SK-N-SH treated with all-trans-retinoic acid at 6 μM for 48 hours (cell line): ENCODE data around the gene HRK.

Experiments used
- ATAC-seq: fragments of 200-7000 bp; cut with Tn5 transposase; 3 replicates; pipeline ENCODE4 v1.9.1; 2020; ENCODE audit warnings: mild to moderate bottlenecking, moderate library complexity
- ARNTL ChIP-seq: fragments of 450-650 bp; formaldehyde crosslinking; IDR thresholded peaks from 2 replicates; pipeline ENCODE4 v1.5.0; 2020; ENCODE audit warnings: low read depth, mild to moderate bottlenecking, moderate library complexity, borderline replicate concordance
- BACH2 ChIP-seq: fragments of 250-450 bp; sonication (Bioruptor Pico); IDR thresholded peaks from 2 replicates; pipeline ENCODE4 v1.9.0; 2021; ENCODE audit warnings: mild to moderate bottlenecking, borderline replicate concordance
- CSRNP3 ChIP-seq: fragments of 250-450 bp; sonication (Bioruptor Pico); IDR thresholded peaks from 2 replicates; pipeline ENCODE4 v1.5.1; 2021; ENCODE audit warnings: mild to moderate bottlenecking, moderate library complexity
- ESRRG ChIP-seq: fragments of 250-450 bp; sonication (Bioruptor Pico); IDR thresholded peaks from 2 replicates; pipeline ENCODE4 v1.6.1; 2021; ENCODE audit warnings: mild to moderate bottlenecking
- GLIS3 ChIP-seq: fragments of 250-450 bp; sonication (Bioruptor Pico); IDR thresholded peaks from 2 replicates; pipeline ENCODE4 v1.5.0; 2020; ENCODE audit warnings: mild to moderate bottlenecking, moderate library complexity
- ISL1 ChIP-seq: fragments of 250-450 bp; sonication (Bioruptor Pico); IDR thresholded peaks from 2 replicates; pipeline ENCODE4 v2.1.2; 2022; ENCODE audit warnings: mild to moderate bottlenecking, moderate library complexity
- OSR1 ChIP-seq: fragments of 250-450 bp; sonication (Bioruptor Pico); IDR thresholded peaks from 2 replicates; pipeline ENCODE4 v1.8.0; 2022; ENCODE audit warnings: moderate library complexity, mild to moderate bottlenecking, inconsistent platforms
- POU6F1 ChIP-seq: fragments of 250-450 bp; sonication (Bioruptor Pico); IDR thresholded peaks from 2 replicates; pipeline ENCODE4 v1.8.0; 2021; ENCODE audit warnings: low read depth, mild to moderate bottlenecking, moderate library complexity, borderline replicate concordance
- PPARA ChIP-seq: fragments of 250-450 bp; sonication (Bioruptor Pico); IDR thresholded peaks from 2 replicates; pipeline ENCODE4 v1.5.0; 2020; ENCODE audit warnings: mild to moderate bottlenecking, borderline replicate concordance
- RARB ChIP-seq: fragments of 250-450 bp; sonication (Bioruptor Pico); IDR thresholded peaks from 2 replicates; pipeline ENCODE4 v1.8.0; 2021; ENCODE audit warnings: mild to moderate bottlenecking, moderate library complexity
- SNAI2 ChIP-seq: fragments of 250-450 bp; sonication (Bioruptor Pico); IDR thresholded peaks from 2 replicates; pipeline ENCODE4 v1.5.0; 2020; ENCODE audit warnings: mild to moderate bottlenecking, moderate library complexity
- TCF4 ChIP-seq: fragments of 250-450 bp; sonication (Bioruptor Pico); IDR thresholded peaks from 2 replicates; pipeline ENCODE4 v1.8.0; 2021; ENCODE audit warnings: mild to moderate bottlenecking, moderate library complexity, borderline replicate concordance
- TOX ChIP-seq: fragments of 250-450 bp; sonication (Bioruptor Pico); IDR thresholded peaks from 2 replicates; pipeline ENCODE4 v1.8.0; 2021; ENCODE audit warnings: mild to moderate bottlenecking, moderate library complexity, borderline replicate concordance
- ZC3H10 ChIP-seq: fragments of 250-450 bp; sonication (Bioruptor Pico); IDR thresholded peaks from 2 replicates; pipeline ENCODE4 v1.5.1; 2021; ENCODE audit warnings: mild to moderate bottlenecking, moderate library complexity
- ZFP30 ChIP-seq: fragments of 450-650 bp; formaldehyde crosslinking; IDR thresholded peaks from 2 replicates; pipeline ENCODE4 v1.5.0; 2022; ENCODE audit warnings: mild to moderate bottlenecking, moderate library complexity
- ZNF565 ChIP-seq: fragments of 450-650 bp; formaldehyde crosslinking; conservative IDR thresholded peaks from 2 replicates; pipeline ENCODE4 v1.5.0; 2020; ENCODE audit warnings: low read depth, mild to moderate bottlenecking, moderate library complexity
- ZNF70 ChIP-seq: fragments of 450-650 bp; formaldehyde crosslinking; IDR thresholded peaks from 2 replicates; pipeline ENCODE4 v1.5.0; 2020; ENCODE audit warnings: mild to moderate bottlenecking, moderate library complexity
- ZNF8 ChIP-seq: fragments of 450-650 bp; formaldehyde crosslinking; IDR thresholded peaks from 2 replicates; pipeline ENCODE4 v1.5.0; 2020; ENCODE audit warnings: mild to moderate bottlenecking, moderate library complexity
- TF ChIP-seq, protein P1 (sequence below): fragments of 250-450 bp; sonication (Bioruptor Pico); IDR thresholded peaks from 2 replicates; pipeline ENCODE4 v1.5.0; 2020; ENCODE audit warnings: mild to moderate bottlenecking, moderate library complexity
- TF ChIP-seq, protein P2 (sequence below): fragments of 250-450 bp; sonication (Bioruptor Pico); IDR thresholded peaks from 2 replicates; pipeline ENCODE4 v1.8.0; 2020; ENCODE audit warnings: mild to moderate bottlenecking, moderate library complexity, borderline replicate concordance
- TF ChIP-seq, protein P3 (sequence below): fragments of 250-450 bp; sonication (Bioruptor Pico); IDR thresholded peaks from 2 replicates; pipeline ENCODE4 v1.5.1; 2020; ENCODE audit warnings: low read depth, mild to moderate bottlenecking, moderate library complexity

HRK gene

GRCh38 chr12:116918464-116918863, 37.2 kb upstream of the HRK start:
- no peak for ATAC-seq
- TF ChIP-seq ZNF8 (no peak), POU6F1 (no peak), SNAI2 (CRISPR knock-in tag) (no peak), ISL1 (CRISPR knock-in tag) (no peak), BACH2 (CRISPR knock-in tag) (no peak), ARNTL (CRISPR knock-in tag) (no peak), OSR1 (CRISPR knock-in tag) (no peak), ESRRG (CRISPR knock-in tag) (no peak)
- TF ChIP-seq, protein P1, sequence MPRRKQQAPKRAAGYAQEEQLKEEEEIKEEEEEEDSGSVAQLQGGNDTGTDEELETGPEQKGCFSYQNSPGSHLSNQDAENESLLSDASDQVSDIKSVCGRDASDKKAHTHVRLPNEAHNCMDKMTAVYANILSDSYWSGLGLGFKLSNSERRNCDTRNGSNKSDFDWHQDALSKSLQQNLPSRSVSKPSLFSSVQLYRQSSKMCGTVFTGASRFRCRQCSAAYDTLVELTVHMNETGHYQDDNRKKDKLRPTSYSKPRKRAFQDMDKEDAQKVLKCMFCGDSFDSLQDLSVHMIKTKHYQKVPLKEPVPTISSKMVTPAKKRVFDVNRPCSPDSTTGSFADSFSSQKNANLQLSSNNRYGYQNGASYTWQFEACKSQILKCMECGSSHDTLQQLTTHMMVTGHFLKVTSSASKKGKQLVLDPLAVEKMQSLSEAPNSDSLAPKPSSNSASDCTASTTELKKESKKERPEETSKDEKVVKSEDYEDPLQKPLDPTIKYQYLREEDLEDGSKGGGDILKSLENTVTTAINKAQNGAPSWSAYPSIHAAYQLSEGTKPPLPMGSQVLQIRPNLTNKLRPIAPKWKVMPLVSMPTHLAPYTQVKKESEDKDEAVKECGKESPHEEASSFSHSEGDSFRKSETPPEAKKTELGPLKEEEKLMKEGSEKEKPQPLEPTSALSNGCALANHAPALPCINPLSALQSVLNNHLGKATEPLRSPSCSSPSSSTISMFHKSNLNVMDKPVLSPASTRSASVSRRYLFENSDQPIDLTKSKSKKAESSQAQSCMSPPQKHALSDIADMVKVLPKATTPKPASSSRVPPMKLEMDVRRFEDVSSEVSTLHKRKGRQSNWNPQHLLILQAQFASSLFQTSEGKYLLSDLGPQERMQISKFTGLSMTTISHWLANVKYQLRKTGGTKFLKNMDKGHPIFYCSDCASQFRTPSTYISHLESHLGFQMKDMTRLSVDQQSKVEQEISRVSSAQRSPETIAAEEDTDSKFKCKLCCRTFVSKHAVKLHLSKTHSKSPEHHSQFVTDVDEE (CRISPR knock-in tag): no peak
- TF ChIP-seq, protein P2, sequence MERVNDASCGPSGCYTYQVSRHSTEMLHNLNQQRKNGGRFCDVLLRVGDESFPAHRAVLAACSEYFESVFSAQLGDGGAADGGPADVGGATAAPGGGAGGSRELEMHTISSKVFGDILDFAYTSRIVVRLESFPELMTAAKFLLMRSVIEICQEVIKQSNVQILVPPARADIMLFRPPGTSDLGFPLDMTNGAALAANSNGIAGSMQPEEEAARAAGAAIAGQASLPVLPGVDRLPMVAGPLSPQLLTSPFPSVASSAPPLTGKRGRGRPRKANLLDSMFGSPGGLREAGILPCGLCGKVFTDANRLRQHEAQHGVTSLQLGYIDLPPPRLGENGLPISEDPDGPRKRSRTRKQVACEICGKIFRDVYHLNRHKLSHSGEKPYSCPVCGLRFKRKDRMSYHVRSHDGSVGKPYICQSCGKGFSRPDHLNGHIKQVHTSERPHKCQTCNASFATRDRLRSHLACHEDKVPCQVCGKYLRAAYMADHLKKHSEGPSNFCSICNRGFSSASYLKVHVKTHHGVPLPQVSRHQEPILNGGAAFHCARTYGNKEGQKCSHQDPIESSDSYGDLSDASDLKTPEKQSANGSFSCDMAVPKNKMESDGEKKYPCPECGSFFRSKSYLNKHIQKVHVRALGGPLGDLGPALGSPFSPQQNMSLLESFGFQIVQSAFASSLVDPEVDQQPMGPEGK (CRISPR knock-in tag): no peak
- TF ChIP-seq, protein P3, sequence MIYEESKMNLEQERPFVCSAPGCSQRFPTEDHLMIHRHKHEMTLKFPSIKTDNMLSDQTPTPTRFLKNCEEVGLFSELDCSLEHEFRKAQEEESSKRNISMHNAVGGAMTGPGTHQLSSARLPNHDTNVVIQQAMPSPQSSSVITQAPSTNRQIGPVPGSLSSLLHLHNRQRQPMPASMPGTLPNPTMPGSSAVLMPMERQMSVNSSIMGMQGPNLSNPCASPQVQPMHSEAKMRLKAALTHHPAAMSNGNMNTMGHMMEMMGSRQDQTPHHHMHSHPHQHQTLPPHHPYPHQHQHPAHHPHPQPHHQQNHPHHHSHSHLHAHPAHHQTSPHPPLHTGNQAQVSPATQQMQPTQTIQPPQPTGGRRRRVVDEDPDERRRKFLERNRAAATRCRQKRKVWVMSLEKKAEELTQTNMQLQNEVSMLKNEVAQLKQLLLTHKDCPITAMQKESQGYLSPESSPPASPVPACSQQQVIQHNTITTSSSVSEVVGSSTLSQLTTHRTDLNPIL (CRISPR knock-in tag): no peak

GRCh38 chr12:116916714-116917114, 35.5 kb upstream of the HRK start:
- TF ChIP-seq ISL1 (CRISPR knock-in tag) (peak; percentile 9; the same call in 1 of the 2 replicates), ARNTL (CRISPR knock-in tag) (no peak), ZFP30 (CRISPR knock-in tag) (no peak)
- ATAC-seq: peak; percentile 97

DNA sequence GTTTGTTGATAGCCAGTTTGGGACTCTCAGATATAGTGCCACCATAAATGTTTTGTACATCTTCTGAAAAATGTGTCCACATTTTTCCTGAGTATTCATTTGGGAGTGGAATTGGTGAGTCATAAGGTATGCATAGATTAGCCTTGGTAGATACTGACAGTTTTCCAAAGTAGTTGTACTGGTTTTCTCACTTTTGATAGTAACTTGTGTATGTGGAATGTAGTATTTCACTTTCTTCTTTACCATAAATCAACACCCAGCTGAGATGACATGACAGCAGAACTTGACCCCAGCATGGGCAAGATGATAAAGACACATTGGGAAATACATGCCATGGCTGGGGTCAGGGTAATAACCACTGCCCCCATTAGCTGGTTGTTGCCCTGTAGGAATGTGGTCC, 34.9 kb upstream of the HRK start:
- ATAC-seq: peak; percentile 30; the same call in 2 of the 3 replicates
- TF ChIP-seq TOX (CRISPR knock-in tag): no peak
- no peak for TF ChIP-seq OSR1 (CRISPR knock-in tag)
- no peak for TF ChIP-seq PPARA (CRISPR knock-in tag)
- TF ChIP-seq, protein P1 (CRISPR knock-in tag): no peak
- no peak for TF ChIP-seq ZNF8
- no peak for TF ChIP-seq RARB (CRISPR knock-in tag)
- TF ChIP-seq ARNTL (CRISPR knock-in tag): no peak
- TF ChIP-seq CSRNP3 (CRISPR knock-in tag): no peak
- TF ChIP-seq, protein P2 (CRISPR knock-in tag): no peak
- TF ChIP-seq ZNF565 (CRISPR knock-in tag): no peak
- TF ChIP-seq GLIS3 (CRISPR knock-in tag): no peak
- TF ChIP-seq ZC3H10 (CRISPR knock-in tag): no peak
- TF ChIP-seq POU6F1: no peak
- TF ChIP-seq ZNF70 (CRISPR knock-in tag): no peak
- no peak for TF ChIP-seq TCF4 (CRISPR knock-in tag)
- no peak for TF ChIP-seq ESRRG (CRISPR knock-in tag)
- no peak for TF ChIP-seq SNAI2 (CRISPR knock-in tag)
- no peak for TF ChIP-seq ZFP30 (CRISPR knock-in tag)
- no peak for TF ChIP-seq BACH2 (CRISPR knock-in tag)
